ENCODE results near the gene AKR1A1.
"Not testable (repeated sequence)": the region's sequence is repeated elsewhere in the genome, so short reads cannot be mapped to it uniquely, and the experiment has no call there.

AKR1A1 gene

DNA sequence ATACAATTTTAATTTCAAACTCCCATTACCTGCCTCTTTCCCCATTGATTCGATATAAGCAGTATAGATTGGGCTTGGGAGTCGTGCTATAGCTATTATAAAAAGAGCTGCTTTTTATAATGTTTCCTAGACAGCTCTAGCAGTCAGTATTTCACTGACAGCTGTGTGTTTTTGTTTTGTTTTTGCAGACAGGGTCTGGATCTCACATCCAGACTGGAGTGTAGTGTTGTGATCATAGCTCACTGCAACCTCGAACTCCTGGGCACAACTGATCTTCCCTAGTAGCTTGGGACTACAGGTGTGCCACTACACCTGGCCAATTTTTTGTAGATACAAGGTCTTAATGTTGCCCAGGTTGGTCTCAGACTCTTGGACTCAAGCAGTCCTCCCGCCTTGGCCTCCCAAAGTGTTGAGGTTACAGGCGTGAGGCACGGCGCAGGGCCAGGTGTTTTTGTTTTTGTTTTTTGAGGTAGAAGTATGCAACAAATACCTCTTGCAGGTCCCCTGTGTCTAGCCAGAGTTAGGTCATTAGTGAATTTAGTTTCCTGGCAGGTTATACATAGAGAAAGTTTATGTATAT, 35.0 kb downstream of the AKR1A1 start:
- H3K27me3 ChIP-seq (ENCODE audit: control insufficient read depth in 2 of 2, insufficient read depth in 2 of 2, low read length in 2 of 2) = no peaks in the 10 kb centered on the region
- no peaks in the 10 kb centered on the region for H3K9me3 ChIP-seq (ENCODE audit: control insufficient read depth in 2 of 2, low read length in 2 of 2)
- H3K36me3 ChIP-seq (ENCODE audit: control insufficient read depth in 2 of 2, insufficient read depth in 2 of 2, low read length in 2 of 2) = no peaks in the 10 kb centered on the region
- no peak overlapping the region for H3K27ac ChIP-seq (ENCODE audit: low read depth in 2 of 2, low read length in 2 of 2)
- peak overlapping the region; percentile 97 to 99 for H3K4me3 ChIP-seq (ENCODE audit: low read length in 2 of 2)
- no peak overlapping the region for H3K9ac ChIP-seq (ENCODE audit: low read depth in 1 of 2, low read length in 2 of 2)
- peaks cover 20% of the 10 kb centered on the region in 2 donors for H3K4me1 ChIP-seq (ENCODE audit: control insufficient read depth in 2 of 2, insufficient read depth in 2 of 2, low read length in 2 of 2)

GRCh38 chr1:45586769-45587168, 36.1 kb downstream of the AKR1A1 start:
- no peaks in the 10 kb centered on the region for H3K9me3 ChIP-seq (ENCODE audit: control insufficient read depth in 2 of 2, low read length in 2 of 2)
- H3K4me3 ChIP-seq (ENCODE audit: low read length in 2 of 2) = peak overlapping the region; percentile 20 to 39
- H3K27me3 ChIP-seq (ENCODE audit: control insufficient read depth in 2 of 2, insufficient read depth in 2 of 2, low read length in 2 of 2) = no peaks in the 10 kb centered on the region
- peaks cover 0 to 2% of the 10 kb centered on the region in 2 donors for H3K36me3 ChIP-seq (ENCODE audit: control insufficient read depth in 2 of 2, insufficient read depth in 2 of 2, low read length in 2 of 2)
- no peak overlapping the region for H3K9ac ChIP-seq (ENCODE audit: low read depth in 1 of 2, low read length in 2 of 2)
- H3K4me1 ChIP-seq (ENCODE audit: control insufficient read depth in 2 of 2, insufficient read depth in 2 of 2, low read length in 2 of 2) = peaks cover 20% of the 10 kb centered on the region in 2 donors
- H3K27ac ChIP-seq (ENCODE audit: low read depth in 2 of 2, low read length in 2 of 2) = no peak overlapping the region

- H3K27me3 ChIP-seq (ENCODE audit: control insufficient read depth in 2 of 2, insufficient read depth in 2 of 2, low read length in 2 of 2) = no peaks in the 10 kb centered on the region
- H3K4me1 ChIP-seq (ENCODE audit: control insufficient read depth in 2 of 2, insufficient read depth in 2 of 2, low read length in 2 of 2) = peaks cover 18% of the 10 kb centered on the region in 2 donors
- peaks cover 4 to 18% of the 10 kb centered on the region in 2 donors for H3K36me3 ChIP-seq (ENCODE audit: control insufficient read depth in 2 of 2, insufficient read depth in 2 of 2, low read length in 2 of 2)
- H3K4me3 ChIP-seq (ENCODE audit: low read length in 2 of 2) = no peak overlapping the region
- no peak overlapping the region for H3K9ac ChIP-seq (ENCODE audit: low read depth in 1 of 2, low read length in 2 of 2)
- no peak overlapping the region for H3K27ac ChIP-seq (ENCODE audit: low read depth in 2 of 2, low read length in 2 of 2)
- no peaks in the 10 kb centered on the region for H3K9me3 ChIP-seq (ENCODE audit: control insufficient read depth in 2 of 2, low read length in 2 of 2)
Observed at GRCh38 chr1:45589861-45590260, 39.2 kb downstream of the AKR1A1 start.

GRCh38 chr1:45594412-45594811, 43.8 kb downstream of the AKR1A1 start:
- Histone ChIP-seq H3K27ac (ENCODE audit: low read depth in 2 of 2, low read length in 2 of 2) (no peak overlapping the region), H3K36me3 (ENCODE audit: control insufficient read depth in 2 of 2, insufficient read depth in 2 of 2, low read length in 2 of 2) (peaks cover 4 to 19% of the 10 kb centered on the region in 2 donors)

GRCh38 chr1:45596765-45597164, 46.1 kb downstream of the AKR1A1 start:
- H3K27ac ChIP-seq (ENCODE audit: low read depth in 2 of 2, low read length in 2 of 2); H3K9me3 ChIP-seq (ENCODE audit: control insufficient read depth in 2 of 2, low read length in 2 of 2); H3K4me1 ChIP-seq (ENCODE audit: control insufficient read depth in 2 of 2, insufficient read depth in 2 of 2, low read length in 2 of 2); H3K27me3 ChIP-seq (ENCODE audit: control insufficient read depth in 2 of 2, insufficient read depth in 2 of 2, low read length in 2 of 2); H3K9ac ChIP-seq (ENCODE audit: low read depth in 1 of 2, low read length in 2 of 2); H3K4me3 ChIP-seq (ENCODE audit: low read length in 2 of 2): not testable (repeated sequence)
- H3K36me3 ChIP-seq (ENCODE audit: control insufficient read depth in 2 of 2, insufficient read depth in 2 of 2, low read length in 2 of 2) = peaks cover 4 to 16% of the 10 kb centered on the region in 2 donors

More at GRCh38 chr1:45594412-45594811, 43.8 kb downstream of the AKR1A1 start:
- Histone ChIP-seq H3K4me3 (ENCODE audit: low read length in 2 of 2) (no peak overlapping the region), H3K27me3 (ENCODE audit: control insufficient read depth in 2 of 2, insufficient read depth in 2 of 2, low read length in 2 of 2) (no peaks in the 10 kb centered on the region), H3K9me3 (ENCODE audit: control insufficient read depth in 2 of 2, low read length in 2 of 2) (no peaks in the 10 kb centered on the region), H3K4me1 (ENCODE audit: control insufficient read depth in 2 of 2, insufficient read depth in 2 of 2, low read length in 2 of 2) (no peaks in the 10 kb centered on the region), H3K9ac (ENCODE audit: low read depth in 1 of 2, low read length in 2 of 2) (no peak overlapping the region)

GRCh38 chr1:45604239-45604638, 53.6 kb downstream of the AKR1A1 start:
- Histone ChIP-seq H3K4me1 (ENCODE audit: control insufficient read depth in 2 of 2, insufficient read depth in 2 of 2, low read length in 2 of 2) (no peaks in the 10 kb centered on the region), H3K9ac (ENCODE audit: low read depth in 1 of 2, low read length in 2 of 2) (no peak overlapping the region), H3K27ac (ENCODE audit: low read depth in 2 of 2, low read length in 2 of 2) (no peak overlapping the region), H3K4me3 (ENCODE audit: low read length in 2 of 2) (no peak overlapping the region), H3K36me3 (ENCODE audit: control insufficient read depth in 2 of 2, insufficient read depth in 2 of 2, low read length in 2 of 2) (peaks cover 14 to 26% of the 10 kb centered on the region in 2 donors), H3K9me3 (ENCODE audit: control insufficient read depth in 2 of 2, low read length in 2 of 2) (no peaks in the 10 kb centered on the region), H3K27me3 (ENCODE audit: control insufficient read depth in 2 of 2, insufficient read depth in 2 of 2, low read length in 2 of 2) (no peaks in the 10 kb centered on the region)

DNA sequence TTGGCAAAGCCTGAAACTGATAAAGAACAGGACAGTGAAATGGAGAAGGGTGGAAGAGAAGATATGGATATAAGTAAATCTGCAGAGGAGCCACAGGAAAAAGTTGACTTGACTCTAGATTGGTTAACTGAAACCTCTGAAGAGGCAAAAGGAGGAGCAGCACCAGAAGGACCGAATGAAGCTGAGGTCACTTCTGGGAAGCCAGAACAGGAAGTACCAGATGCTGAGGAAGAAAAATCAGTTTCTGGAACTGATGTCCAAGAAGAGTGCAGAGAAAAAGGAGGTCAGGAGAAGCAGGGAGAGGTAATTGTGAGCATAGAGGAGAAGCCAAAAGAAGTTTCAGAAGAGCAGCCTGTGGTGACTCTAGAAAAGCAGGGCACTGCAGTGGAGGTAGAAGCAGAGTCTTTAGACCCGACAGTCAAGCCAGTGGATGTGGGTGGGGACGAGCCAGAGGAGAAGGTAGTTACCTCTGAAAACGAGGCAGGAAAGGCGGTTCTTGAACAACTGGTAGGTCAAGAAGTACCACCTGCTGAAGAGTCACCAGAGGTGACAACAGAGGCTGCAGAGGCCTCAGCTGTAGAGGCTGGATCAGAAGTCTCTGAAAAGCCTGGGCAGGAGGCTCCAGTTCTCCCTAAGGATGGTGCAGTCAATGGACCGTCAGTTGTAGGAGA, 56.9 kb downstream of the AKR1A1 start:
- Histone ChIP-seq H3K36me3 (ENCODE audit: control insufficient read depth in 2 of 2, insufficient read depth in 2 of 2, low read length in 2 of 2) (peaks cover 23 to 39% of the 10 kb centered on the region in 2 donors), H3K27ac (ENCODE audit: low read depth in 2 of 2, low read length in 2 of 2) (no peak overlapping the region), H3K9me3 (ENCODE audit: control insufficient read depth in 2 of 2, low read length in 2 of 2) (no peaks in the 10 kb centered on the region), H3K9ac (ENCODE audit: low read depth in 1 of 2, low read length in 2 of 2) (no peak overlapping the region), H3K4me1 (ENCODE audit: control insufficient read depth in 2 of 2, insufficient read depth in 2 of 2, low read length in 2 of 2) (no peaks in the 10 kb centered on the region), H3K4me3 (ENCODE audit: low read length in 2 of 2) (no peak overlapping the region), H3K27me3 (ENCODE audit: control insufficient read depth in 2 of 2, insufficient read depth in 2 of 2, low read length in 2 of 2) (no peaks in the 10 kb centered on the region)

GRCh38 chr1:45608175-45609156, 57.8 kb downstream of the AKR1A1 start:
- no peak overlapping the region for H3K4me3 ChIP-seq (ENCODE audit: low read length in 2 of 2)
- H3K9ac ChIP-seq (ENCODE audit: low read depth in 1 of 2, low read length in 2 of 2) = no peak overlapping the region
- no peaks in the 10 kb centered on the region for H3K27me3 ChIP-seq (ENCODE audit: control insufficient read depth in 2 of 2, insufficient read depth in 2 of 2, low read length in 2 of 2)
- peaks cover 22 to 43% of the 10 kb centered on the region in 2 donors for H3K36me3 ChIP-seq (ENCODE audit: control insufficient read depth in 2 of 2, insufficient read depth in 2 of 2, low read length in 2 of 2)
- H3K4me1 ChIP-seq (ENCODE audit: control insufficient read depth in 2 of 2, insufficient read depth in 2 of 2, low read length in 2 of 2) = no peaks in the 10 kb centered on the region
- H3K9me3 ChIP-seq (ENCODE audit: control insufficient read depth in 2 of 2, low read length in 2 of 2) = no peaks in the 10 kb centered on the region
- H3K27ac ChIP-seq (ENCODE audit: low read depth in 2 of 2, low read length in 2 of 2) = no peak overlapping the region

GRCh38 chr1:45610589-45611226, 60.1 kb downstream of the AKR1A1 start:
- Histone ChIP-seq H3K36me3 (ENCODE audit: control insufficient read depth in 2 of 2, insufficient read depth in 2 of 2, low read length in 2 of 2) (peaks cover 27 to 48% of the 10 kb centered on the region in 2 donors), H3K27ac (ENCODE audit: low read depth in 2 of 2, low read length in 2 of 2) (no peak overlapping the region), H3K9me3 (ENCODE audit: control insufficient read depth in 2 of 2, low read length in 2 of 2) (no peaks in the 10 kb centered on the region), H3K9ac (ENCODE audit: low read depth in 1 of 2, low read length in 2 of 2) (no peak overlapping the region), H3K27me3 (ENCODE audit: control insufficient read depth in 2 of 2, insufficient read depth in 2 of 2, low read length in 2 of 2) (no peaks in the 10 kb centered on the region), H3K4me3 (ENCODE audit: low read length in 2 of 2) (no peak overlapping the region), H3K4me1 (ENCODE audit: control insufficient read depth in 2 of 2, insufficient read depth in 2 of 2, low read length in 2 of 2) (no peaks in the 10 kb centered on the region)
